ENCODE measurements around the gene SESN1. TPM values are rescaled to one million over a fixed set of nuclear protein-coding genes. Genes with fewer than 3 reads are reported as not detected.

SESN1 gene
- total RNA-seq, 4 donors from 2014 or later, result 73.3 to 253 (median 128) TPM

GRCh38 chr6:109097661-109098060 lies 3.0 kb upstream of the SESN1 start:
- TF ChIP-seq POLR2A (IDR thresholded peaks at IDR 0.05), result no peak
- TF ChIP-seq, protein P1, sequence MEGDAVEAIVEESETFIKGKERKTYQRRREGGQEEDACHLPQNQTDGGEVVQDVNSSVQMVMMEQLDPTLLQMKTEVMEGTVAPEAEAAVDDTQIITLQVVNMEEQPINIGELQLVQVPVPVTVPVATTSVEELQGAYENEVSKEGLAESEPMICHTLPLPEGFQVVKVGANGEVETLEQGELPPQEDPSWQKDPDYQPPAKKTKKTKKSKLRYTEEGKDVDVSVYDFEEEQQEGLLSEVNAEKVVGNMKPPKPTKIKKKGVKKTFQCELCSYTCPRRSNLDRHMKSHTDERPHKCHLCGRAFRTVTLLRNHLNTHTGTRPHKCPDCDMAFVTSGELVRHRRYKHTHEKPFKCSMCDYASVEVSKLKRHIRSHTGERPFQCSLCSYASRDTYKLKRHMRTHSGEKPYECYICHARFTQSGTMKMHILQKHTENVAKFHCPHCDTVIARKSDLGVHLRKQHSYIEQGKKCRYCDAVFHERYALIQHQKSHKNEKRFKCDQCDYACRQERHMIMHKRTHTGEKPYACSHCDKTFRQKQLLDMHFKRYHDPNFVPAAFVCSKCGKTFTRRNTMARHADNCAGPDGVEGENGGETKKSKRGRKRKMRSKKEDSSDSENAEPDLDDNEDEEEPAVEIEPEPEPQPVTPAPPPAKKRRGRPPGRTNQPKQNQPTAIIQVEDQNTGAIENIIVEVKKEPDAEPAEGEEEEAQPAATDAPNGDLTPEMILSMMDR (IDR thresholded peaks at IDR 0.05 in 4 of 5, conservative IDR thresholded peaks at IDR 0.05 in 1 of 5), result no peak
- in situ Hi-C loops (cut with MboI; ENCODE audit: low sequenced_read_pairs in 4 of 4) (loop anchor here in 3 of 4 donors (5.0 to 25.0 kb wide), 3 partner anchors 285 to 435 kb away; partner anchors contain the start of gene CD164 (in 3 of the 3)), intact Hi-C loops (cut with DNase I; ENCODE audit: low total_unique reads) (loop anchor here (5.0 to 10.0 kb wide), 6 partner anchors 75 to 1423 kb away; partner anchors contain the start of genes OSTM1, PPIL6, SMPD2 and SNX3)
- H3K4me3 ChIP-seq, result no peak overlapping the region
- no peaks in the 10 kb centered on the region for H3K9me3 ChIP-seq
- no peak for ATAC-seq
- peaks cover 16 to 20% of the 10 kb centered on the region in 2 donors for H3K4me1 ChIP-seq
- no peak for DNase-seq
- H3K27me3 ChIP-seq, result no peaks in the 10 kb centered on the region
- H3K27ac ChIP-seq, result no peak overlapping the region
- H3K36me3 ChIP-seq, result no peaks in the 10 kb centered on the region

- Histone ChIP-seq H3K4me3 (peak overlapping the region; percentile 67 to 90 (median 82)), H3K9me3 (no peaks in the 10 kb centered on the region), H3K4me1 (peaks cover 16 to 32% of the 10 kb centered on the region in 2 donors), H3K27ac (peak overlapping the region; percentile 93 to 98 (median 96)), H3K36me3 (no peaks in the 10 kb centered on the region), H3K27me3 (no peaks in the 10 kb centered on the region)
- TF ChIP-seq POLR2A (IDR thresholded peaks at IDR 0.05), result no peak
- TF ChIP-seq, protein P1 (IDR thresholded peaks at IDR 0.05 in 4 of 5, conservative IDR thresholded peaks at IDR 0.05 in 1 of 5), result no peak
- intact Hi-C loops (cut with DNase I; ENCODE audit: low total_unique reads), result loop anchor here (5.0 to 10.0 kb wide), 6 partner anchors 76 to 1421 kb away; partner anchors contain the start of genes OSTM1, PPIL6, SMPD2 and SNX3
- in situ Hi-C loops (cut with MboI; ENCODE audit: low sequenced_read_pairs in 4 of 4), result loop anchor here in 3 of 4 donors (5.0 to 25.0 kb wide), 3 partner anchors 286 to 434 kb away; partner anchors contain the start of gene CD164 (in 3 of the 3)
- DNase-seq (no peak), ATAC-seq (no peak)
These were observed 1.6 kb upstream of the SESN1 start for GRCh38 chr6:109096208-109096607.

DNA sequence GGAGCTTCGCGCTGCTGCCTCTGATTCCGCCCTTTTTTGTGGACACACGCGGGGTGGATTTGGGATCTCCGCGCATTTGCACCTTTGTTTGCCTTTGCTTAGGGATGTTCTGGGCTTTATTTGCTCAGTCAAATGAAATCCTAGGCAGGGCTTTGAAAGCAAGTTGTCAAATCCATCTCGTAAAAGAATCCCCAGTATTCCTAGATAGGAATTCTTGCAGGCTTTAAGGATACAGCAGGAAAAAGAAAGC lies 1.1 kb upstream of the SESN1 start:
- no peaks in the 10 kb centered on the region for H3K27me3 ChIP-seq
- ATAC-seq (no peak), DNase-seq (no peak)
- peaks cover 16 to 36% of the 10 kb centered on the region in 2 donors for H3K4me1 ChIP-seq
- H3K27ac ChIP-seq, result peak overlapping the region; percentile 93 to 98 (median 96)
- intact Hi-C loops (cut with DNase I; ENCODE audit: low total_unique reads) (loop anchor here (2.0 to 10.0 kb wide), 8 partner anchors 77 to 1421 kb away; partner anchors contain the start of genes OSTM1, PPIL6, SMPD2 and SNX3), in situ Hi-C loops (cut with MboI; ENCODE audit: low sequenced_read_pairs in 4 of 4) (loop anchor here in 3 of 4 donors (5.0 to 25.0 kb wide), 3 partner anchors 287 to 433 kb away; partner anchors contain the start of gene CD164 (in 3 of the 3))
- no peaks in the 10 kb centered on the region for H3K9me3 ChIP-seq
- peak overlapping the region; percentile 67 to 90 (median 82) for H3K4me3 ChIP-seq
- H3K36me3 ChIP-seq, result no peaks in the 10 kb centered on the region
- no peak for TF ChIP-seq POLR2A (IDR thresholded peaks at IDR 0.05)
- TF ChIP-seq, protein P1 (IDR thresholded peaks at IDR 0.05 in 4 of 5, conservative IDR thresholded peaks at IDR 0.05 in 1 of 5), result no peak

- Histone ChIP-seq H3K9me3 (no peaks in the 10 kb centered on the region), H3K27me3 (no peaks in the 10 kb centered on the region), H3K4me3 (peak within 1 kb of the TSS; percentile 67 to 90 (median 82)), H3K36me3 (no peaks in the 10 kb centered on the region), H3K4me1 (peaks cover 16 to 42% of the 10 kb centered on the region in 2 donors), H3K27ac (peak within 1 kb of the TSS; percentile 93 to 98 (median 96))
- intact Hi-C loops (cut with DNase I; ENCODE audit: low total_unique reads), result loop anchor here (2.0 to 10.0 kb wide), 8 partner anchors 77 to 1420 kb away; partner anchors contain the start of genes OSTM1, PPIL6, SMPD2 and SNX3
- TF ChIP-seq, protein P1 (IDR thresholded peaks at IDR 0.05 in 4 of 5, conservative IDR thresholded peaks at IDR 0.05 in 1 of 5), result peak in 1 of 5 experiments; percentile 27
- no peak for TF ChIP-seq POLR2A (IDR thresholded peaks at IDR 0.05)
- DNase-seq (peak; percentile 96 to 97), ATAC-seq (peak; percentile 75 to 81)
- in situ Hi-C loops (cut with MboI; ENCODE audit: low sequenced_read_pairs in 4 of 4), result loop anchor here in 3 of 4 donors (5.0 to 25.0 kb wide), 3 partner anchors 287 to 433 kb away; partner anchors contain the start of gene CD164 (in 3 of the 3)
These were observed 589 bp upstream of the SESN1 start, which contains the start of gene CEP57L1 for GRCh38 chr6:109095036-109095834. Gene CEP57L1, plus strand, starts transcription at chr6:109095507. Its CDS starts 49,715 bp downstream, at chr6:109145222.
